Left kidney (tissue), 8 donors: ENCODE measurements around the gene SLC25A18. TPM values are rescaled to one million over a fixed set of nuclear protein-coding genes. Genes with fewer than 3 reads are reported as not detected.
"Not testable (repeated sequence)": the region's sequence is repeated elsewhere in the genome, so short reads cannot be mapped to it uniquely, and the experiment has no call there.

Source experiments
- DNase-seq: peaks from one replicate; pipeline ENCODE4 v3.0.0-alpha.2; 2013
- long read RNA-seq, 8 donors: transcript quantifications; one replicate each; lab custom pipeline, GENCODE V29; 2026
- polyA plus RNA-seq: library from polyadenylated mRNA; unstranded; fragments of 120-200 nt; gene quantifications from one replicate; pipeline ENCODE4 v1.2.1, GENCODE V29; 2013; ENCODE audit not compliant: insufficient read length

SLC25A18 gene
- polyA plus RNA-seq = 1.5 TPM
- long read RNA-seq, donor 1, partial matches to known transcripts = 5 of 5 reads
- long read RNA-seq, donor 1, other reads (novel, unspliced or antisense) = 0 of 5 reads
- long read RNA-seq, donor 2, partial matches to known transcripts = 40 of 113 reads
- long read RNA-seq, donor 2, other reads (novel, unspliced or antisense) = 73 of 113 reads
- long read RNA-seq, donor 3 = 0 reads
- long read RNA-seq, donor 4 = 0 reads
- long read RNA-seq, donor 5 = 0 reads
- long read RNA-seq, donor 6 = 0 reads
- long read RNA-seq, donor 7, partial matches to known transcripts = 87 of 180 reads
- long read RNA-seq, donor 7, other reads (novel, unspliced or antisense) = 93 of 180 reads
- long read RNA-seq, donor 8, partial matches to known transcripts = 63 of 63 reads
- long read RNA-seq, donor 8, other reads (novel, unspliced or antisense) = 0 of 63 reads

- DNase-seq = no peak
Measured at GRCh38 chr22:17562906-17563870, at the start of gene SLC25A18. TSS of gene SLC25A18 (plus strand) at chr22:17563498. CDS start at chr22:17579945, 16,447 bp downstream.

GRCh38 chr22:17513612-17514011 is 49.7 kb upstream of the SLC25A18 start:
- no peak for DNase-seq

GRCh38 chr22:17514084-17514483 is 49.2 kb upstream of the SLC25A18 start:
- DNase-seq = no peak

- DNase-seq = no peak
Measured at GRCh38 chr22:17518406-17518805, 44.9 kb upstream of the SLC25A18 start.

- not testable (repeated sequence) for DNase-seq
Measured at GRCh38 chr22:17521971-17522370, 41.3 kb upstream of the SLC25A18 start.

- no peak for DNase-seq
Measured at GRCh38 chr22:17523925-17524324, 39.4 kb upstream of the SLC25A18 start.

- no peak for DNase-seq
Measured at GRCh38 chr22:17536269-17536668, 27.0 kb upstream of the SLC25A18 start.

GRCh38 chr22:17537155-17537554 is 26.1 kb upstream of the SLC25A18 start:
- DNase-seq = no peak

GRCh38 chr22:17540481-17540880 is 22.8 kb upstream of the SLC25A18 start:
- DNase-seq = no peak

GRCh38 chr22:17541476-17541875 is 21.8 kb upstream of the SLC25A18 start:
- DNase-seq = no peak

- DNase-seq = no peak
Measured at GRCh38 chr22:17542452-17542851, 20.8 kb upstream of the SLC25A18 start.

GRCh38 chr22:17548010-17548755 is 15.1 kb upstream of the SLC25A18 start:
- DNase-seq = no peak

GRCh38 chr22:17548756-17549035 is 14.6 kb upstream of the SLC25A18 start:
- DNase-seq = no peak

GRCh38 chr22:17549183-17549582 is 14.1 kb upstream of the SLC25A18 start:
- DNase-seq = no peak

- DNase-seq = no peak
Measured at GRCh38 chr22:17549655-17550054, 13.6 kb upstream of the SLC25A18 start.

- no peak for DNase-seq
Measured at GRCh38 chr22:17552737-17553136, 10.6 kb upstream of the SLC25A18 start.

GRCh38 chr22:17554814-17555213 is 8.5 kb upstream of the SLC25A18 start:
- no peak for DNase-seq

- DNase-seq = no peak
Measured at GRCh38 chr22:17559188-17559587, 4.1 kb upstream of the SLC25A18 start.

GRCh38 chr22:17563936-17564391 is 666 bp downstream of the SLC25A18 start:
- no peak for DNase-seq

- not testable (repeated sequence) for DNase-seq
Measured at GRCh38 chr22:17566016-17566687, 2.9 kb downstream of the SLC25A18 start.

- no peak for DNase-seq
Measured at GRCh38 chr22:17566776-17567175, 3.5 kb downstream of the SLC25A18 start.
